ENCODE measurements around the gene ATRNL1. TPM values are rescaled to one million over a fixed set of nuclear protein-coding genes. Genes with fewer than 3 reads are reported as not detected.
A peak's percentile ranks its signal among the peaks of the same experiment; 100 is the strongest.

The ATRNL1 gene
- total RNA-seq, 2 experiments from 2014 or later = not detected

DNA sequence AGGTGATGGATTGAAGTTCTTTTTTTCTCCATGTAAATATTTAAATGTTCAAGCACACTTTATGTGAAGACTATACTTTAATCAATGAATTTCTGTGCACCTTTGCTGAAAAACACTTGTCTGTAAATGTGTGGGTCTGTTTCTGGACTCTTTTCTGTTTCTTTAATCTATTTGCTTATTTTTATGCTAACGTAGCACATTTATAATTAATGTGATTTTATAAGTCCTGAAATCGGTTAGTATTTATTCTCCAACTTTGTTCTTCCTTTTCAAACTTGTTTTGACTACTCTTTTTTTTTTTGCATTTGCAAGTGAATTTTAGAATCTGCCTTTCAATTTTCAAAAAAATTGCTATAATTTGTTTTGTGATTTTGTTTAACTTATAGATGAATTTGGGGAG lies 334.4 kb downstream of the ATRNL1 start:
- DNase-seq (ENCODE audit: low spot score) = no peak
- H3K9me2 ChIP-seq (ENCODE audit: insufficient read depth, low read length) = no peaks in the 10 kb centered on the region
- ChIA-PET CTCF (ENCODE audit: unreplicated experiment) (no interaction called here), POLR2A (no interaction called here)
- no peaks in the 10 kb centered on the region for H3K9me3 ChIP-seq (ENCODE audit: low read length)
- H2AFZ ChIP-seq (ENCODE audit: low read length) = no peak overlapping the region
- H4K20me1 ChIP-seq (ENCODE audit: insufficient read depth, low read length) = no peaks in the 10 kb centered on the region
- H3K27ac ChIP-seq (ENCODE audit: low read depth, low read length, poor library complexity, severe bottlenecking) = no peak overlapping the region
- H3K4me3 ChIP-seq (ENCODE audit: low read depth, low read length, poor library complexity, severe bottlenecking) = no peak overlapping the region
- no peaks in the 10 kb centered on the region for H3K36me3 ChIP-seq (ENCODE audit: insufficient read depth, low read length)
- H3K4me2 ChIP-seq (ENCODE audit: low read length) = no peak overlapping the region
- H3K4me1 ChIP-seq (ENCODE audit: insufficient read depth, low read length, poor library complexity, severe bottlenecking) = no peaks in the 10 kb centered on the region
- no peak for TF ChIP-seq EZH2phosphoT487 (IDR thresholded peaks at IDR 0.05; ENCODE audit: borderline replicate concordance, low read depth, low read length)
- TF ChIP-seq, protein P1, sequence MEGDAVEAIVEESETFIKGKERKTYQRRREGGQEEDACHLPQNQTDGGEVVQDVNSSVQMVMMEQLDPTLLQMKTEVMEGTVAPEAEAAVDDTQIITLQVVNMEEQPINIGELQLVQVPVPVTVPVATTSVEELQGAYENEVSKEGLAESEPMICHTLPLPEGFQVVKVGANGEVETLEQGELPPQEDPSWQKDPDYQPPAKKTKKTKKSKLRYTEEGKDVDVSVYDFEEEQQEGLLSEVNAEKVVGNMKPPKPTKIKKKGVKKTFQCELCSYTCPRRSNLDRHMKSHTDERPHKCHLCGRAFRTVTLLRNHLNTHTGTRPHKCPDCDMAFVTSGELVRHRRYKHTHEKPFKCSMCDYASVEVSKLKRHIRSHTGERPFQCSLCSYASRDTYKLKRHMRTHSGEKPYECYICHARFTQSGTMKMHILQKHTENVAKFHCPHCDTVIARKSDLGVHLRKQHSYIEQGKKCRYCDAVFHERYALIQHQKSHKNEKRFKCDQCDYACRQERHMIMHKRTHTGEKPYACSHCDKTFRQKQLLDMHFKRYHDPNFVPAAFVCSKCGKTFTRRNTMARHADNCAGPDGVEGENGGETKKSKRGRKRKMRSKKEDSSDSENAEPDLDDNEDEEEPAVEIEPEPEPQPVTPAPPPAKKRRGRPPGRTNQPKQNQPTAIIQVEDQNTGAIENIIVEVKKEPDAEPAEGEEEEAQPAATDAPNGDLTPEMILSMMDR (conservative IDR thresholded peaks at IDR 0.05; ENCODE audit: low read length) = no peak
- BruUV-seq (replicated peaks) = no TSS peak
- no peaks in the 10 kb centered on the region for H3K79me2 ChIP-seq (ENCODE audit: insufficient read depth, low read depth, low read length)
- intact Hi-C loops (cut with micrococcal nuclease; ENCODE audit: unreplicated experiment) = no loop called here

DNA sequence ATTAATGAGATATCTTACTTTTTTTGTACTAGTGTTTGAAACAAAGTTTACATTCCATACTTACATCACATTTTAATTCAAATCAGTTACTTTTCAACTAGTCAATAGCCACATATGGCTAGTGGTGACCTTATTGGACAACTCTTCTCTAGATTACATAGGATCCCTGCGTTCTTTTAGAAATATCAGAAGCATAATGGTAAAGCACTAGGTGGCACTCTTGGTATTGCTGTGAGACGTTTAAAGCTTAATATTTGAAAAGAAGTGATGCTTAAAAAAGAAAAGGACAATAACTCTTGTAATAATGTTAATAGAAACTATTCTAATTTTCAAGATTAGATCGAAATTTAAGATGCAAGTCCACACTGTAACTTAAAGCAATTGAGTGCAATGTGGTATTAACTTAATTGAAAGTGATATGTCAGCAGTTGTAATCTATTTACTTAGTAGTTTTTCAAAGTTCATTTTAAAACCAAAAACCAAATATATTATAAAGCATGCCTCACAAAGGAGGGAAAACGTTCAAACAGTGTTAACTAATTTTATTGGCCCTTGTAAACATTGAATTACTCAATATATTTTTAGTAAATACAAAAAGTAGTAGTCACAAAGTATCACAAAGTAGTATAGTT lies 339.1 kb downstream of the ATRNL1 start:
- ChIA-PET CTCF (ENCODE audit: unreplicated experiment) (no interaction called here), POLR2A (interaction anchor here (0.6 kb wide), 2 partner anchors 48 to 50 kb away, joined by 3 to 4 read pairs; no protein-coding TSS in a partner anchor)
- Histone ChIP-seq H3K4me1 (ENCODE audit: insufficient read depth, low read length, poor library complexity, severe bottlenecking) (no peaks in the 10 kb centered on the region), H3K4me2 (ENCODE audit: low read length) (no peak overlapping the region), H3K4me3 (ENCODE audit: low read depth, low read length, poor library complexity, severe bottlenecking) (no peak overlapping the region), H3K9me3 (ENCODE audit: low read length) (no peaks in the 10 kb centered on the region), H3K79me2 (ENCODE audit: insufficient read depth, low read depth, low read length) (no peaks in the 10 kb centered on the region), H3K9me2 (ENCODE audit: insufficient read depth, low read length) (no peaks in the 10 kb centered on the region), H2AFZ (ENCODE audit: low read length) (no peak overlapping the region), H3K36me3 (ENCODE audit: insufficient read depth, low read length) (no peaks in the 10 kb centered on the region), H4K20me1 (ENCODE audit: insufficient read depth, low read length) (no peaks in the 10 kb centered on the region), H3K27ac (ENCODE audit: low read depth, low read length, poor library complexity, severe bottlenecking) (no peak overlapping the region)
- no TSS peak for BruUV-seq (replicated peaks)
- DNase-seq (ENCODE audit: low spot score) = peak; percentile 2
- intact Hi-C loops (cut with micrococcal nuclease; ENCODE audit: unreplicated experiment) = no loop called here
- TF ChIP-seq EZH2phosphoT487 (IDR thresholded peaks at IDR 0.05; ENCODE audit: borderline replicate concordance, low read depth, low read length) = no peak
- TF ChIP-seq, protein P1 (conservative IDR thresholded peaks at IDR 0.05; ENCODE audit: low read length) = peak; percentile 62

GRCh38 chr10:115436999-115437398 lies 343.8 kb downstream of the ATRNL1 start:
- H4K20me1 ChIP-seq (ENCODE audit: insufficient read depth, low read length) = no peaks in the 10 kb centered on the region
- H3K4me2 ChIP-seq (ENCODE audit: low read length) = no peak overlapping the region
- H3K79me2 ChIP-seq (ENCODE audit: insufficient read depth, low read depth, low read length) = no peaks in the 10 kb centered on the region
- no peaks in the 10 kb centered on the region for H3K9me3 ChIP-seq (ENCODE audit: low read length)
- ChIA-PET POLR2A (interaction anchor here (0.7 kb wide), 1 partner anchor 1059 kb away, joined by 3 read pairs; no protein-coding TSS in a partner anchor), CTCF (ENCODE audit: unreplicated experiment) (no interaction called here)
- no peak overlapping the region for H3K4me3 ChIP-seq (ENCODE audit: low read depth, low read length, poor library complexity, severe bottlenecking)
- H3K36me3 ChIP-seq (ENCODE audit: insufficient read depth, low read length) = no peaks in the 10 kb centered on the region
- no peaks in the 10 kb centered on the region for H3K4me1 ChIP-seq (ENCODE audit: insufficient read depth, low read length, poor library complexity, severe bottlenecking)
- BruUV-seq (replicated peaks) = no TSS peak
- H3K9me2 ChIP-seq (ENCODE audit: insufficient read depth, low read length) = no peaks in the 10 kb centered on the region
- H2AFZ ChIP-seq (ENCODE audit: low read length) = no peak overlapping the region
- intact Hi-C loops (cut with micrococcal nuclease; ENCODE audit: unreplicated experiment) = no loop called here
- no peak for DNase-seq (ENCODE audit: low spot score)
- TF ChIP-seq EZH2phosphoT487 (IDR thresholded peaks at IDR 0.05; ENCODE audit: borderline replicate concordance, low read depth, low read length) = no peak
- TF ChIP-seq, protein P1 (conservative IDR thresholded peaks at IDR 0.05; ENCODE audit: low read length) = no peak
- H3K27ac ChIP-seq (ENCODE audit: low read depth, low read length, poor library complexity, severe bottlenecking) = no peak overlapping the region
